Islet of Langerhans (tissue), 1 donor: Measurements from ENCODE around the gene CXCL10.

Experiments
- FAIRE-seq: peaks from one replicate; lab custom pipeline; 2011; peaks lifted over from hg19 to GRCh38; lab: Jason Lieb, UNC

The CXCL10 gene

GRCh38 chr4:75989846-75990528 lies 33.3 kb downstream of the CXCL10 start:
- FAIRE-seq, result no peak

- no peak for FAIRE-seq
Measured at GRCh38 chr4:75985116-75985515, 38.2 kb downstream of the CXCL10 start.

GRCh38 chr4:75980576-75980975 lies 42.7 kb downstream of the CXCL10 start:
- FAIRE-seq, result no peak

GRCh38 chr4:75976177-75976576 lies 47.1 kb downstream of the CXCL10 start:
- FAIRE-seq, result no peak

GRCh38 chr4:75973766-75974165 lies 49.5 kb downstream of the CXCL10 start:
- FAIRE-seq, result no peak
